Measurements from ENCODE around the gene MAPK11. TPM values are rescaled to one million over a fixed set of nuclear protein-coding genes. Genes with fewer than 3 reads are reported as not detected.
A peak's percentile ranks its signal among the peaks of the same experiment; 100 is the strongest.

Gene MAPK11
- total RNA-seq, 2 donors from 2014 or later, result 20.9 to 21.7 TPM

DNA sequence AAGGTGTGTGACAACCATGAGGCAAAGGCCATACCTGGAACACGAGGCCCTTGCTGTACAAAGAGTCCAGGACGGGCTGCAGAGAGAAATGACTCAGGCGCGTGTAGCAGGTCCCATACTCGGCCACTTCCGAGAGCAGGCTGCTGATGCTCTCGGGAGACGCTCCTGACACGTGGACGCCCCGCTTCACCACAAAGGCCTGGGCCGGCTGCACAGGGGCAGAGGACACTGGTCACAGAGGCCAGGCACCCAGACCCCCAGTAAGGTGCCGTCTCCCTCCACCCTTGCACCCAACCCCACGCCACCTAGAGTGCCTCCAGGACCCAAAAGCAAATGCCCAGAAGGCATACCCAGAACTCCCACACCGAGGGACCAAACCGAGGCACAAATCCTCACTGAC is 40.8 kb downstream of the MAPK11 start:
- ATAC-seq (replicated peaks), result no peak
- Mint-ChIP-seq H3K4me1 (peaks cover 17% of the 10 kb centered on the region), H3K27ac (peak overlapping the region; percentile 69)

DNA sequence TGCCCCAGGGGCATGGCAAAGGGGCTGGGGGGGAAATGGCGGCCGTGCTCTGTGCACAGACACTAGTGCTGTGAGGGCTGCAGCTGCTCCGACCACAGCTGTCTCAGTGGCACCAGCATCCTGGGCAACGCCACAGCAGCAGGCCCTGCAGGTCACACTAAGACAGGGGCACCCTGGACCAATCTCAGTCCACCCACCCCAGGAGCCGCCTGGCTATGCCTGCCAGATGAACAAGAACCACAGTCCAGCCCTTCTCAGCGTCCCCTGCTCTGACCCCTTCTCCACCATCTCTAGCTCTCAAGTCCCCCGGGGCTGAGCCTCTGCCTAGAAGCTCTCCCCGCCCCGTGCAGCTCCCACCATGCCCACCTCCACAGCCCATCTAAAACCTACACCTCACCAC is 41.8 kb downstream of the MAPK11 start:
- Mint-ChIP-seq H3K27me3 (no peaks in the 10 kb centered on the region), H3K4me3 (no peak overlapping the region), H3K27ac (peak overlapping the region; percentile 51), H3K9me3 (no peaks in the 10 kb centered on the region), H3K4me1 (peaks cover 10% of the 10 kb centered on the region), H3K36me3 (ENCODE audit: low read depth) (peaks cover 74% of the 10 kb centered on the region)
- no peak for ATAC-seq (replicated peaks)

More for the DNA sequence above, 40.8 kb downstream of the MAPK11 start:
- Mint-ChIP-seq H3K9me3 (no peaks in the 10 kb centered on the region), H3K27me3 (no peaks in the 10 kb centered on the region), H3K4me3 (no peak overlapping the region), H3K36me3 (ENCODE audit: low read depth) (peaks cover 74% of the 10 kb centered on the region)

DNA sequence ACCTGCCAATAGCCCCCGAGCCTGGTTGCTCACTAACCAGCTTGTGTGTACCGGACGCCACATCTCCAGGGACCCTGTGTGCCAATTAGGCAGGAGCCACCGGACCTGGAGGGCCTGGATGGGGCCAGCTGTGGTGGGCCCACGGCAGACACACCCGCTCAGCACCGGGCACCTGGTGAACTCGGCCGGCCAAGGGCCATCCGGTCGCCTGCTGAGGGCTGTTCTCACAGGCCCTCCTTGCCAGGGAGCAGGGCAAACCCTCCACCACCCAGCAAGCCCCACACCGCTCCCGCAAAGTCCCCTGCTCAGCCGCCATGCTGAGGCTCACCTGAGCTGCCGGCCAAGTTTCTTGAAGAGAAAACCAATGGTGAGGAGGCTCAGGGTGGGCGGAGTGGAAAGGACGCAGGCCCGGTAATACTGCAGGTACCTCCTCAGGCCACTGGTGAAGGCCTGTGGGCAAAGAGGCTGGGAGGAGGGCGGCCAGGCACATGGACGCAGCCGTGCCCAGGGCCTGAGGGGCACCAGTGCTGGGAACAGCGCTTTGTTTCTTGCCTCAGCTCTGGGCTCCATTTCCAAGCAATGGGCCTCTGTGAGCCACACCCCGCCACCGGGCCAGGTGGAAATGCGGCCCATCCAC is 42.5 kb downstream of the MAPK11 start:
- H3K27ac Mint-ChIP-seq, result no peak overlapping the region
- no peak for ATAC-seq (replicated peaks)
- H3K4me3 Mint-ChIP-seq, result no peak overlapping the region
- H3K27me3 Mint-ChIP-seq, result no peaks in the 10 kb centered on the region
- H3K4me1 Mint-ChIP-seq, result peaks cover 10% of the 10 kb centered on the region
- H3K9me3 Mint-ChIP-seq, result no peaks in the 10 kb centered on the region
- H3K36me3 Mint-ChIP-seq (ENCODE audit: low read depth), result peaks cover 74% of the 10 kb centered on the region

DNA sequence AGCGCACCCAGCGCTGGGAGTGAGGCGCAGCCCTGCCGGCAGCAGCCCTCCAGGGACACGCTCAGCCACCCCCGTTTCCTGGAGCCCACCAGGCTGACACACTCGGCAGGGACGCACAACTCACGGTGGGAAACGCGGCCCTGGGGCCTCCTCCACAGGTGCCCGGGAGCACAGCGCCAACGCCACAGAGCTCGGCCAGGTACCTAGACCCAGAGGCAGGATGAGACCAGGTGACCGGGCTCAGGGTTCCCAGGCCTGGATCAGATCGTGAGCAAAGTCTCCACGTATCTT is 43.4 kb downstream of the MAPK11 start:
- H3K4me1 Mint-ChIP-seq, result peaks cover 10% of the 10 kb centered on the region
- no peaks in the 10 kb centered on the region for H3K9me3 Mint-ChIP-seq
- ATAC-seq (replicated peaks), result no peak

DNA sequence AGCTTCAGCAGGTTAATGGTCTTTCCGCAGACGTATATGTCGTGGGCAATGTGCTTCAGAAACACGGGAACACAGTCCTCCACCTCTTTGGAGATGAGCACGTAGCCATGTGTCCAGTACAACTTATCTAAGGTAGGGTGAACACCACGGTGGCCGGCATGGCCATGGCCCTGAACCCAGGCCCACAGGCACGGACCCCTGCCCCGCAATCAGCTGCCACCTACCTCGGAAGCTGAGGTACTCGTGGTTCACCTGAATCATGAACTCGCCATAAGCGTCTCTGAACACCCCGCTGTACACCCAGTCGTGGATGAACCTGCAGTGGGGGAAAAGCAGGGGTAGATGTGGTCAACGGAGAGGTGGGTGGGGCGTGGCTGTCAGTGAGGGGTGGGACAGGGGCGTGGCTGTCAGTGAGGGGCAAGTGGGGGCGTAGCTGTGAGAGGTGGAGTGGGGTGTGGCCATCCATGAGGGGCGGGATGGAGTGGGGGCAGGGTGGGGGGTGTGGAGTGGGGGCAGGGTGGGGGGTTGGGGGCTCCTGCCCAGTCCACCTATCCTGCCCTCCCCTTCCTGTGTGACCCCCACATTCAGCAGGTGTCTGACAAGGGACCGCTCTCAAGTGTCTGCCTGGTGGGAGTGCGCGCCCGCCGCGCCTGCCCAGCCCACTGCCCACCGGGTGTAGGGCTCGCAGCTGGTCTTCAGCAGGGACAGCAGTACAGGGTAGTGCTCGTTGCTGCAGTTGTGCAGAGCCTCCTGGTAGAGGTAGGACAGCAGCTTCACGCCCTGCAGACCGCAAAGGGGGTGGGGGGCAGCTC is 43.9 kb downstream of the MAPK11 start:
- no peak overlapping the region for H3K27ac Mint-ChIP-seq
- peaks cover 10% of the 10 kb centered on the region for H3K4me1 Mint-ChIP-seq
- H3K9me3 Mint-ChIP-seq, result no peaks in the 10 kb centered on the region
- H3K27me3 Mint-ChIP-seq, result no peaks in the 10 kb centered on the region
- no peak for ATAC-seq (replicated peaks)
- no peak overlapping the region for H3K4me3 Mint-ChIP-seq
- H3K36me3 Mint-ChIP-seq (ENCODE audit: low read depth), result peaks cover 70% of the 10 kb centered on the region

More for the DNA sequence above, 43.4 kb downstream of the MAPK11 start:
- H3K4me3 Mint-ChIP-seq, result no peak overlapping the region
- no peaks in the 10 kb centered on the region for H3K27me3 Mint-ChIP-seq
- peaks cover 74% of the 10 kb centered on the region for H3K36me3 Mint-ChIP-seq (ENCODE audit: low read depth)
- H3K27ac Mint-ChIP-seq, result no peak overlapping the region

DNA sequence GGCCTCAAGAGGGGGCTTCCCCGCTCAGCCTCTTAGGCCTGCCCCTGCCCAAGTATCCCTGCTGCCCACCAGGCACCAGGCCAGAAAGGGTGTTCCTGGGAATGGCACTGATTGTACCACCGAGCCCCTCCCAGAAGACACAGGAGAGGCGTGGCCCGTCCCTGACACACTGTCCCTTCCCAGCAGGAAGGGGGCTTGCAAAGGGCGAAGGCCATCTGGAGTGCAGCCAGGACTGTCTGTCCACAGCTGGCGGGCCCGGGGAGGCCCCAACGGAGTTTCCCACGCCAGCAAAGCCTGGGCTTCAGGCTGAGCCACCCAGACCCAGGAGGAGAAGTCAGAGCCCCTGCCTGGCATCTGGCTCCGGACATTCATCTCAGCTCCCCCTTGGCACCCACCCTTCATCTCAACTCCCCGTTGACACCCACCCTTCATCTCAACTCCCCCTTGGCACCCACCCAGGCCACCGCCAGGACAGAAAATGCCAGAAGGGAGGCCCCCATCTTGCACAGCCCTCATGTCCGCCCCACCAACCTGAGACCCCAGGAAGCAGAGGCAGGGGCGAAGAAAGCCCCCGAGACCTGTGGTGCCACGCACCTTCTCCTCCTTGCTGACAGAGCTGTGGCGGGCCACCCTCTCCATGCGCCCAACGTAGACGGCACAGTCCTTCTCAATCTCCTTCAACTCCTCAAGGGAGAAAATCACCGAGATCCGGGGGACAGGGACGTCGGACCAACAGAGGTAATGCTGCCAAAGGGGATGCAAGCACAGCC is 44.8 kb downstream of the MAPK11 start:
- no peak overlapping the region for H3K4me3 Mint-ChIP-seq
- no peak for ATAC-seq (replicated peaks)
- H3K9me3 Mint-ChIP-seq, result no peaks in the 10 kb centered on the region
- H3K4me1 Mint-ChIP-seq, result peaks cover 10% of the 10 kb centered on the region
- H3K27me3 Mint-ChIP-seq, result no peaks in the 10 kb centered on the region
- peaks cover 71% of the 10 kb centered on the region for H3K36me3 Mint-ChIP-seq (ENCODE audit: low read depth)
- no peak overlapping the region for H3K27ac Mint-ChIP-seq

DNA sequence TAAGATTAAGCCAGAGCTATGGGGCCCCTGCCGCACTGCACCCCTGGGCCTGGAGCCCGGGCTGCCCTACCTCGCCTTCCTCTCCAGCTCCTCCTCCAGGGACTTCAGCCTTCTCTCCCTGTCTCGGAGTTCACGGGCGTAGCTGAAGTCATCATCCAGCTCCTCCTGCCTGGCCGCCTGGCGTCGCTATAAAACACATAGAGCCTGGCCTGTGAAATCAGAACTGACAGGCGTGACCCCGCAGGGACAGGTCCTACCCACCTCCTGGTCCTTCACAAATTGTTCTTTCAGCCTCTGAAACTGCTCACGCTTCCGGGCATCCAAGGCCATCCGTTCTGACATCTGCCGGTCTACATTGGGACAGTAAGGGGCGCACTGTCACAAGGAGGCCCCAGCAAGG is 46.1 kb downstream of the MAPK11 start:
- Mint-ChIP-seq H3K4me3 (no peak overlapping the region), H3K36me3 (ENCODE audit: low read depth) (peaks cover 60% of the 10 kb centered on the region), H3K27me3 (no peaks in the 10 kb centered on the region), H3K27ac (no peak overlapping the region), H3K9me3 (no peaks in the 10 kb centered on the region), H3K4me1 (peaks cover 6% of the 10 kb centered on the region)
- ATAC-seq (replicated peaks), result no peak

DNA sequence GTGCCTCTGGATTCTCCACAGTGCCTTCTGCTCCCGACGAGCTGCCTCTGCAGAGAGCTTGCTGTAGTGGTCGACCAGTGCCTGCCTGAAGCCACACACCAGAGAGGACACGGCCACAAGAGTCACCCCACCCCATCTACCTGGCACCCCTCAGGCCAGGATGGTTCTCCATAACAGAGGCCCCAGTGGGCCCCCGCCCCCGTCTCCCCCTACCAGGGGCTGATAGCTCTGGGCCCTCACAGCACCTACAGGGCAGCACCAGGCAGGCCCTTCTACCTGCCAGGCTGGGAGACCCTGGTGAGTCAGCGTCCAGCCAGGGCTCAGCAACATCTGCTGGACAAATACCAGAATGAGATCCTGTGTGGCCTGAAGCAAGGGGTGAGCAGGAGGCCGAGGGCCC is 47.7 kb downstream of the MAPK11 start:
- H3K36me3 Mint-ChIP-seq (ENCODE audit: low read depth), result peaks cover 56% of the 10 kb centered on the region

DNA sequence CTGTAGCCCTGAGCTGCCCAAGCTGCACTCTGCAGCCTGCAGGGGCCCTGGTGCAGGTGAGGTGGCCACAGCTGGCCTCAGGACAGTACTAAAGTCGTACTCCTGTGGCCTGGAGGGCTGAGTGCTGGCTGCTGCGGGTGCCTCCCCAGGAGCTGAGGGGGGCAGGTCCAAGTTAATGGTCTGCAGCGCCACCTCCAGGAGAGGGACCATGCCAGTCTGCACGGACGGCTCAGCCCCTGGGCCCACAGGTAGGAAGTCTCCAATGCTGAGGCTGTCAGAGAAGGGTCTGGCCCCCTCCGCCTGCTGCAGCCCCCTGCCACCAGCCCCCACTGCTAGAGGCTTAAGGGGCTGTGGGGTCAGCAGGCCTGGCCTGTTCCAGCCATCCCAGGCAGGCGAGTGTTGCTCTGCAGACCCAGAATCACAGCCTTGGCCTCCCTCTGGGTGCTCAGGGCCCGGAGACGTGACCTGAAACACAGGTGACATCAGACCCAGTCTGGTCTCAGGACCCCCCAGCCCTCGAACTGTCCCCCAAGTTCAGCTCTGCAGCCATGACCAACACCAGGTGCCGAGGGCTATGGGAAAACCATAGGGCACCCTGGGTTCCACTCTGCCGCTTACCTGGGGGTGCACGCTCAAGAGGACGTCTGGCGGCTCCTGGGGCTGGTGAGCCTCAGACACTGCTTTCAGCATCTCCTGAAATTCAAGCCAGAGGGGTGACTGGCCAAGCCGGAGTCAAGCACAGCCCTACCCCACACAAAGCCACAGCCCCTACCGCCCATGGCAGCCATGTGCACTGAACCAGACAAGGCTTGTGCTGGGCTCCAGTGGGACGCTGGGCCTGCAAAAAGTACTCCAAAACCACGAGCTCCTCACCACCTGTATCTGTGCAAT is 48.5 kb downstream of the MAPK11 start:
- no peaks in the 10 kb centered on the region for H3K4me1 Mint-ChIP-seq
- ATAC-seq (replicated peaks), result no peak

More for the DNA sequence above, 47.7 kb downstream of the MAPK11 start:
- H3K9me3 Mint-ChIP-seq, result no peaks in the 10 kb centered on the region
- no peaks in the 10 kb centered on the region for H3K27me3 Mint-ChIP-seq
- no peak overlapping the region for H3K4me3 Mint-ChIP-seq
- H3K27ac Mint-ChIP-seq, result no peak overlapping the region
- H3K4me1 Mint-ChIP-seq, result no peaks in the 10 kb centered on the region
- ATAC-seq (replicated peaks), result no peak

DNA sequence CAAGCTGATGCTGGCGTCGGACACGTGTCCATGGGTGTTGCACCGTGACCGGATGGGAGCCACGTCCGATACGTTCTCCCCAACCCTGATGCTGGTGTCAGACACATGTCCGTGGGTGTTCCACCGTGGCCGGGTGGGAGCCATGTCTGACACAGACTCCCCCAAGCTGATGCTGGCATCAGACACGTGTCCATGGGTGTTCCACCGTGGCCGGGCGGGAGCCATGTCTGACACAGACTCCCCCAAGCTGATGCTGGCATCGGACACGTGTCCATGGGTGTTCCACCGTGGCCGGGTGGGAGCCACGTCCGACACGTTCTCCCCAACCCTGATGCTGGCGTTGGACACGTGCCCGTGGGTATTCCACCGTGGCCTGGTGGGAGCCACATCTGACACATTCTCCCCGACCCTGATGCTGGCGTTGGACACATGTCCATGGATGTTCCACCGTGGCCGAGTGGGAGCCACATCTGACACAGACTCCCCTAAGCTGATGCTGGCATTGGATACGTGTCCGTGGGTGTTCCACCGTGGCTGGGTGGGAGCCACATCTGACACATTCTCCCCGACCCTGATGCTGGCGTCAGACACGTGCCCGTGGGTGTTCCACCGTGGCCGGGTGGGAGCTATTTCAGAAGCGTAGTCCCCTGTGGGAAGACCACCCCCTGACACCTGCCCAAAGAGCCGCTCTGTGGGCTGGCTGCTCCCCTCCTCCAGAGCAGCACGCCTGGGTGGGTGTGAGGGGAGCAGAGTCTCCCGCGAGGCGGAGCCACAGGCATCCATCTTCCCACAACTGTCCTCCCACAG is 49.4 kb downstream of the MAPK11 start:
- Mint-ChIP-seq H3K27ac (no peak overlapping the region), H3K4me3 (no peak overlapping the region), H3K4me1 (no peaks in the 10 kb centered on the region), H3K9me3 (no peaks in the 10 kb centered on the region), H3K36me3 (ENCODE audit: low read depth) (peaks cover 57% of the 10 kb centered on the region), H3K27me3 (no peaks in the 10 kb centered on the region)
- ATAC-seq (replicated peaks), result no peak

More for the DNA sequence above, 48.5 kb downstream of the MAPK11 start:
- no peak overlapping the region for H3K4me3 Mint-ChIP-seq
- no peak overlapping the region for H3K27ac Mint-ChIP-seq
- H3K9me3 Mint-ChIP-seq, result no peaks in the 10 kb centered on the region
- no peaks in the 10 kb centered on the region for H3K27me3 Mint-ChIP-seq
- peaks cover 56% of the 10 kb centered on the region for H3K36me3 Mint-ChIP-seq (ENCODE audit: low read depth)

DNA sequence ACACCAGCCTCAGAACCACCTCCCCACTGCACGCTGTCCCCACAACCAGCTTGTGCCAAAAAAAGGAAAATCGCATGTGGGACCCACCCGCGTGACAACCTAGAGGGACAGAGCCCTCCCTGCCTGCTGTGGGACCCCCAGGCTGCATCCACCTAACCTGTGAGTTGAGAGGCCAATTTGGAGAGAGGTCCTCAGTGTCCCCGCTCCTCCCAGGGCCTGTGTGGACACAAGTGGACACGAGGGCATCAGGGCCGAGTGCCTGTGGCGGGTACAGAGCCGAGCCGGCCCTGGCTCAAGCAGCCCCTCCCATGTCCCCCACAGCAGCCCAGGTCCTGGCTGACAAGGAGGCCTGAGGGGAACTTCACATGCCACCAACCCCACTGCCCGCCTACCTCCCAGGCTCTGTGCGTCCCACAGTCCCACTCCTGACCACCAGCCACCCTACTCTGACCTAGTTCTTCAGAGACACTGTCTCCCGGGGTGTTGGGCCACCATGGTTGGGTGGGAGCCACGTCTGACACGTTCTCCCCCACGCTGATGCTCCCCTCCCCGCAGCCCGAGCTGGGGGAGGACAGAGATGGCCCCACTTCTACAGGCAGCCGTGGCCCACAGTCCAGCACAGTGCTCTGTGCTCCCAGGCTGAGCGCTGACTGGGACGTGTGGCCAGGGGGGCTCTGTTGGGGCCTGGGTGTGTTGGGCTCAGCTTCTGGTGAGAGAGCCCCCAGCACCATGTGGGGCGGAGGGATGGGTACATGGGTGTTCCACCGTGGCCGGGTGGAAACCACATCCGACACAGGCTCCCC is 50.2 kb downstream of the MAPK11 start:
- no peaks in the 10 kb centered on the region for H3K9me3 Mint-ChIP-seq
- peaks cover 2% of the 10 kb centered on the region for H3K4me1 Mint-ChIP-seq
- no peak overlapping the region for H3K4me3 Mint-ChIP-seq
- ATAC-seq (replicated peaks), result no peak
- H3K27me3 Mint-ChIP-seq, result no peaks in the 10 kb centered on the region
- peaks cover 56% of the 10 kb centered on the region for H3K36me3 Mint-ChIP-seq (ENCODE audit: low read depth)
- H3K27ac Mint-ChIP-seq, result no peak overlapping the region

DNA sequence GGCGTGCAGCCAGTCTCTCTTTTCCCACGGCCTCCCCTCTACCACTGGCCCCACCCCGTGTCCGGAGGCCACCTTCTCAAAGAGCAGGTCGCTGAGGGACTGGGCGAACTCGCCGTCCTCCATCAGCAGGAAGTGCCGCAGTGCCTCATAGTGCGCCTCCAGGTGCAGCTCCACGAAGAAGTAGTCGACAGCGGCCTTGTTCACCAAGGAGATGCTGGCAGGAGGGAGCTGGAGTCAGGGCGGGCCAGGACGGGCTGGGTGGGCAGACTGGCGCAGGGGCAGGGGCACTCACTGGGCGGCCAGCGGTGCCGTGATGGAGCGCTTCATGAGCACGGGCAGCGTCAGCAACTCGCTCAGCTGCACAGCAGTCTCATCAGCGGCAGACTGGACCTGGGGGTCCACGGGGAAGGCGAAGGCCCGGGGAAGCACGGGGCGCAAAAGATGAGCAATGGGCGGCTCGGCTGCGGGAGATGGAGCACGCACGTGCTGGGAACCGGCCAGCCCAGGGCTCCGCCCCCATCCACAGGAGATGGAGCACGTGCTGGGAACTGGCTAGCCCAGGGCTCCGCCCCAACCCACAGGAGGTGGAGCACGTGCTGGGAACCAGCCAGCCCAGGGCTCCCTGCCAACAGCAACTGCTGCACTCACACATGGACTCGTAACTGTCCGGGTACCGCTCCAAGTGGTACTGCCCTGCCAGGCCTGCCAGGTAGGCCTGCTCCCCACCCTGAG is 51.0 kb downstream of the MAPK11 start:
- Mint-ChIP-seq H3K4me1 (peaks cover 6% of the 10 kb centered on the region), H3K36me3 (ENCODE audit: low read depth) (peaks cover 60% of the 10 kb centered on the region), H3K4me3 (no peak overlapping the region), H3K27me3 (no peaks in the 10 kb centered on the region), H3K9me3 (no peaks in the 10 kb centered on the region), H3K27ac (no peak overlapping the region)
- ATAC-seq (replicated peaks), result peak; percentile 30
